WTC11 (cell line): Measurements from ENCODE around the gene PRCC. TPM values are rescaled to one million over a fixed set of nuclear protein-coding genes. Genes with fewer than 3 reads are reported as not detected.

Experiments used
- ATAC-seq: fragments of 200-7000 bp; cut with Tn5 transposase; 2 replicates; pipeline ENCODE4 v1.10.0; 2021; ENCODE audit warnings: mild to moderate bottlenecking, moderate library complexity
- CTCF ChIA-PET: fragments of 300-600 bp; sonication (Branson Sonifier 250); formaldehyde crosslinking; loops from one replicate; lab custom pipeline; 2021; ENCODE audit warnings: antibody characterized with exemption; lab: Charles Lee
- POLR2A ChIA-PET: fragments of 350-600 bp; sonication (Branson Sonifier 250); formaldehyde crosslinking; loops from one replicate; lab custom pipeline; 2021; ENCODE audit warnings: antibody characterized with exemption; lab: Charles Lee
- DNase-seq: peaks from one replicate; pipeline ENCODE4 v3.0.0; 2021; ENCODE audit warnings: low spot score
- H3K27ac Mint-ChIP-seq: 2 replicates; pipeline ENCODE4 v1.8.0; 2021; ENCODE audit warnings: mixed read lengths
- H3K27me3 Mint-ChIP-seq: 2 replicates; pipeline ENCODE4 v1.8.0; 2021; ENCODE audit warnings: low read depth, mild to moderate bottlenecking, moderate library complexity, mixed read lengths
- H3K36me3 Mint-ChIP-seq: 2 replicates; pipeline ENCODE4 v1.8.0; 2021; ENCODE audit warnings: mixed read lengths
- H3K4me1 Mint-ChIP-seq: 2 replicates; pipeline ENCODE4 v1.8.0; 2022; ENCODE audit warnings: mixed read lengths
- H3K4me3 Mint-ChIP-seq: 2 replicates; pipeline ENCODE4 v1.8.0; 2021; ENCODE audit warnings: mild to moderate bottlenecking, moderate library complexity, mixed read lengths
- H3K9me3 Mint-ChIP-seq: 2 replicates; pipeline ENCODE4 v1.8.0; 2021; ENCODE audit warnings: mixed read lengths
- ATF1 ChIP-seq: sonication (generic); formaldehyde crosslinking; IDR thresholded peaks from 2 replicates; pipeline ENCODE4 v1.8.1; 2023; ENCODE audit warnings: mild to moderate bottlenecking, moderate library complexity, missing genetic modification reagents
- CREB1 ChIP-seq: sonication (generic); formaldehyde crosslinking; IDR thresholded peaks from 2 replicates; pipeline ENCODE4 v1.8.0; 2023; ENCODE audit warnings: mild to moderate bottlenecking, missing genetic modification reagents
- ELF4 ChIP-seq: sonication (generic); formaldehyde crosslinking; IDR thresholded peaks from 2 replicates; pipeline ENCODE4 v1.8.1; 2022; ENCODE audit warnings: low read depth, mild to moderate bottlenecking, moderate library complexity, missing genetic modification reagents
- GTF2I ChIP-seq: fragments of 250-450 bp; sonication (Bioruptor Pico); conservative IDR thresholded peaks from 2 replicates; pipeline ENCODE4 v1.4.0; 2021; ENCODE audit warnings: mild to moderate bottlenecking
- NFE2L1 ChIP-seq: sonication (generic); formaldehyde crosslinking; IDR thresholded peaks from 2 replicates; pipeline ENCODE4 v1.8.1; 2023; ENCODE audit warnings: missing genetic modification reagents
- NR2C2 ChIP-seq: sonication (generic); formaldehyde crosslinking; IDR thresholded peaks from 2 replicates; pipeline ENCODE4 v1.8.0; 2022; ENCODE audit warnings: mild to moderate bottlenecking, missing genetic modification reagents
- SMAD3 ChIP-seq: sonication (generic); formaldehyde crosslinking; IDR thresholded peaks from 2 replicates; pipeline ENCODE4 v1.8.0; 2022; ENCODE audit warnings: missing genetic modification reagents, mild to moderate bottlenecking, borderline replicate concordance
- TP53 ChIP-seq: sonication (generic); formaldehyde crosslinking; IDR thresholded peaks from 2 replicates; pipeline ENCODE4 v1.8.1; 2023; ENCODE audit warnings: mild to moderate bottlenecking, missing genetic modification reagents
- ZNF317 ChIP-seq: sonication (generic); formaldehyde crosslinking; IDR thresholded peaks from 2 replicates; pipeline ENCODE4 v1.8.1; 2023; ENCODE audit warnings: low read depth, mild to moderate bottlenecking, moderate library complexity, missing genetic modification reagents, borderline replicate concordance
- total RNA-seq: library from RNA; stranded (reverse); gene quantifications from 3 replicates; pipeline ENCODE4 v1.2.3, GENCODE V29; 2021
- TF ChIP-seq, protein P1 (sequence below): sonication (generic); formaldehyde crosslinking; IDR thresholded peaks from 2 replicates; pipeline ENCODE4 v1.8.0; 2022; ENCODE audit warnings: missing genetic modification reagents
- TF ChIP-seq, protein P2 (sequence below): sonication (generic); formaldehyde crosslinking; IDR thresholded peaks from 2 replicates; pipeline ENCODE4 v1.8.0; 2022; ENCODE audit warnings: mild to moderate bottlenecking, missing genetic modification reagents
- TF ChIP-seq, protein P3 (sequence below): sonication (generic); formaldehyde crosslinking; IDR thresholded peaks from 2 replicates; pipeline ENCODE4 v1.8.0; 2022; ENCODE audit warnings: mild to moderate bottlenecking, missing genetic modification reagents
- TF ChIP-seq, protein P4 (sequence below): sonication (generic); formaldehyde crosslinking; IDR thresholded peaks from 2 replicates; pipeline ENCODE4 v1.8.1; 2023; ENCODE audit warnings: mild to moderate bottlenecking, missing genetic modification reagents
- TF ChIP-seq, protein P5 (sequence below): sonication (generic); formaldehyde crosslinking; IDR thresholded peaks from 2 replicates; pipeline ENCODE4 v1.8.0; 2023; ENCODE audit warnings: missing genetic modification reagents, mild to moderate bottlenecking, borderline replicate concordance

Gene PRCC
- total RNA-seq, 1 experiment from 2014 or later = 97.4 TPM

DNA sequence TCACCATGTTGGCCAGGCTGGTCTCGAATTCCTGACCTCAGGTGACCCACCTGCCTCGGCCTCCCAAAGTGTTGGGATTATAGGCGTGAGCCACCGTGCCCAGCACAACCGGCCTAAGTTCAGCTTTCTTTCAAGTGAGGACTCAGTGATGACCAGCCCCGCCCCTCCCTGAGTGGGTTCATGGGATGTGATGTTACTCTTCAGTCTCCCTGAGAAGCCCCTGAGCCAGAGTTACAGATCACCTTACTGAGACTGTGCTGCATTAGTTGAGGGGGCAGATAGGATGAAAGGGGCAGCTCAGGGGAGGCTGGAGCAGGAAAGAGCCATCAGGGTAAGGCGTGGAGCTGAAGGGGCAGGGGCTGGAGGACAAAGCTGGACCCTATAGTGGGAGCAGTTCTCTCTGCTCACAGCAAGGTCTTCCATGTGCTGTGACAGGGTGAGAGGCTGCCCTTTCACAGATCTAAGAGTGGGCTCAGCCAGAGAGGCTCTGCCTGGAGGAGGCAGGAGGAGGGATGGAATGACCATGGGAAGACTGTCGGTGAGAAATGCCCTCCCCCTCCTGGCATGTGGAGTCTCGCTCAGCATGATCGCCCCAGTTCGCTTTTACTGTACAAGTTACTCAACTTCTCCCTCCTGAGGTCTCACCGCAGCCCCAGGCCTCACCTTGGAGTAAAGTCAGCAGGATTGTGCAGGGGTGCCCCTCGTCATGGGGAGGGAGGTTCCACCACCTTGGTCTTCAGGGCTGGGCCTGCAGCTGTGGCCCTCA is 35.9 kb downstream of the PRCC start (continued):
- TF ChIP-seq, protein P1, sequence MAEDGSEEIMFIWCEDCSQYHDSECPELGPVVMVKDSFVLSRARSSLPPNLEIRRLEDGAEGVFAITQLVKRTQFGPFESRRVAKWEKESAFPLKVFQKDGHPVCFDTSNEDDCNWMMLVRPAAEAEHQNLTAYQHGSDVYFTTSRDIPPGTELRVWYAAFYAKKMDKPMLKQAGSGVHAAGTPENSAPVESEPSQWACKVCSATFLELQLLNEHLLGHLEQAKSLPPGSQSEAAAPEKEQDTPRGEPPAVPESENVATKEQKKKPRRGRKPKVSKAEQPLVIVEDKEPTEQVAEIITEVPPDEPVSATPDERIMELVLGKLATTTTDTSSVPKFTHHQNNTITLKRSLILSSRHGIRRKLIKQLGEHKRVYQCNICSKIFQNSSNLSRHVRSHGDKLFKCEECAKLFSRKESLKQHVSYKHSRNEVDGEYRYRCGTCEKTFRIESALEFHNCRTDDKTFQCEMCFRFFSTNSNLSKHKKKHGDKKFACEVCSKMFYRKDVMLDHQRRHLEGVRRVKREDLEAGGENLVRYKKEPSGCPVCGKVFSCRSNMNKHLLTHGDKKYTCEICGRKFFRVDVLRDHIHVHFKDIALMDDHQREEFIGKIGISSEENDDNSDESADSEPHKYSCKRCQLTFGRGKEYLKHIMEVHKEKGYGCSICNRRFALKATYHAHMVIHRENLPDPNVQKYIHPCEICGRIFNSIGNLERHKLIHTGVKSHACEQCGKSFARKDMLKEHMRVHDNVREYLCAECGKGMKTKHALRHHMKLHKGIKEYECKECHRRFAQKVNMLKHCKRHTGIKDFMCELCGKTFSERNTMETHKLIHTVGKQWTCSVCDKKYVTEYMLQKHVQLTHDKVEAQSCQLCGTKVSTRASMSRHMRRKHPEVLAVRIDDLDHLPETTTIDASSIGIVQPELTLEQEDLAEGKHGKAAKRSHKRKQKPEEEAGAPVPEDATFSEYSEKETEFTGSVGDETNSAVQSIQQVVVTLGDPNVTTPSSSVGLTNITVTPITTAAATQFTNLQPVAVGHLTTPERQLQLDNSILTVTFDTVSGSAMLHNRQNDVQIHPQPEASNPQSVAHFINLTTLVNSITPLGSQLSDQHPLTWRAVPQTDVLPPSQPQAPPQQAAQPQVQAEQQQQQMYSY = no peak
- TF ChIP-seq CREB1 (CRISPR knock-in tag) (no peak), TP53 (CRISPR knock-in tag) (no peak)
- TF ChIP-seq, protein P2, sequence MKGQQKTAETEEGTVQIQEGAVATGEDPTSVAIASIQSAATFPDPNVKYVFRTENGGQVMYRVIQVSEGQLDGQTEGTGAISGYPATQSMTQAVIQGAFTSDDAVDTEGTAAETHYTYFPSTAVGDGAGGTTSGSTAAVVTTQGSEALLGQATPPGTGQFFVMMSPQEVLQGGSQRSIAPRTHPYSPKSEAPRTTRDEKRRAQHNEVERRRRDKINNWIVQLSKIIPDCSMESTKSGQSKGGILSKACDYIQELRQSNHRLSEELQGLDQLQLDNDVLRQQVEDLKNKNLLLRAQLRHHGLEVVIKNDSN (CRISPR knock-in tag) = no peak

DNA sequence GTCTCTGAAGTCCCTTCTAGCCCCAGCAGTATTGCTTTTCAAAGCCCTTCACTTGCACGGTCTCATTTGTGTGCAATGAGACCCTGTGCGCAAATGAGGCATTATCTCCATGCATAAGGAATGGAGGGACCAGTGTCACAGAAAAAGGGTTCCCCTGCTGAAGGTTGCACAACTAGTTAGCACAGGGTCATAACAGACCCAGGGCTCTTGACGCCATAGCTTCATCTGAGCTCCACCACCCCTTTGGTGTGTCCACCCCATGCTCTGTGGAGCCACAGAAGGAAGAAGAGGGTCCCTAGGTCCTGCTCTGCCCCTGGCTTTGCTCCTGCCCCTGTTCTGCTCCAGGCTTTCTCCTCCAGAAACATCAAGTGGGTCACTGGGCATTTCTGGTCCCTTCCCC is 36.7 kb downstream of the PRCC start:
- ChIA-PET POLR2A (no interaction called here), CTCF (interaction anchor here (1.9 to 3.9 kb wide), 2 partner anchors 10 to 55 kb away, joined by 5 to 20 read pairs; partner anchors contain the start of genes INSRR and NTRK1)
- no peaks in the 10 kb centered on the region for H3K27me3 Mint-ChIP-seq
- H3K27ac Mint-ChIP-seq = no peak overlapping the region
- no peaks in the 10 kb centered on the region for H3K4me1 Mint-ChIP-seq
- no peaks in the 10 kb centered on the region for H3K9me3 Mint-ChIP-seq
- TF ChIP-seq ELF4 (CRISPR knock-in tag) (no peak), ZNF317 (CRISPR knock-in tag) (no peak), NR2C2 (CRISPR knock-in tag) (no peak), CREB1 (CRISPR knock-in tag) (no peak), ATF1 (CRISPR knock-in tag) (no peak), SMAD3 (CRISPR knock-in tag) (no peak), GTF2I (no peak), NFE2L1 (no peak)
- TF ChIP-seq, protein P3, sequence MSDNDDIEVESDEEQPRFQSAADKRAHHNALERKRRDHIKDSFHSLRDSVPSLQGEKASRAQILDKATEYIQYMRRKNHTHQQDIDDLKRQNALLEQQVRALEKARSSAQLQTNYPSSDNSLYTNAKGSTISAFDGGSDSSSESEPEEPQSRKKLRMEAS (CRISPR knock-in tag) = no peak
- TF ChIP-seq, protein P4, sequence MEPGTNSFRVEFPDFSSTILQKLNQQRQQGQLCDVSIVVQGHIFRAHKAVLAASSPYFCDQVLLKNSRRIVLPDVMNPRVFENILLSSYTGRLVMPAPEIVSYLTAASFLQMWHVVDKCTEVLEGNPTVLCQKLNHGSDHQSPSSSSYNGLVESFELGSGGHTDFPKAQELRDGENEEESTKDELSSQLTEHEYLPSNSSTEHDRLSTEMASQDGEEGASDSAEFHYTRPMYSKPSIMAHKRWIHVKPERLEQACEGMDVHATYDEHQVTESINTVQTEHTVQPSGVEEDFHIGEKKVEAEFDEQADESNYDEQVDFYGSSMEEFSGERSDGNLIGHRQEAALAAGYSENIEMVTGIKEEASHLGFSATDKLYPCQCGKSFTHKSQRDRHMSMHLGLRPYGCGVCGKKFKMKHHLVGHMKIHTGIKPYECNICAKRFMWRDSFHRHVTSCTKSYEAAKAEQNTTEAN (CRISPR knock-in tag) = no peak
- TF ChIP-seq, protein P5, sequence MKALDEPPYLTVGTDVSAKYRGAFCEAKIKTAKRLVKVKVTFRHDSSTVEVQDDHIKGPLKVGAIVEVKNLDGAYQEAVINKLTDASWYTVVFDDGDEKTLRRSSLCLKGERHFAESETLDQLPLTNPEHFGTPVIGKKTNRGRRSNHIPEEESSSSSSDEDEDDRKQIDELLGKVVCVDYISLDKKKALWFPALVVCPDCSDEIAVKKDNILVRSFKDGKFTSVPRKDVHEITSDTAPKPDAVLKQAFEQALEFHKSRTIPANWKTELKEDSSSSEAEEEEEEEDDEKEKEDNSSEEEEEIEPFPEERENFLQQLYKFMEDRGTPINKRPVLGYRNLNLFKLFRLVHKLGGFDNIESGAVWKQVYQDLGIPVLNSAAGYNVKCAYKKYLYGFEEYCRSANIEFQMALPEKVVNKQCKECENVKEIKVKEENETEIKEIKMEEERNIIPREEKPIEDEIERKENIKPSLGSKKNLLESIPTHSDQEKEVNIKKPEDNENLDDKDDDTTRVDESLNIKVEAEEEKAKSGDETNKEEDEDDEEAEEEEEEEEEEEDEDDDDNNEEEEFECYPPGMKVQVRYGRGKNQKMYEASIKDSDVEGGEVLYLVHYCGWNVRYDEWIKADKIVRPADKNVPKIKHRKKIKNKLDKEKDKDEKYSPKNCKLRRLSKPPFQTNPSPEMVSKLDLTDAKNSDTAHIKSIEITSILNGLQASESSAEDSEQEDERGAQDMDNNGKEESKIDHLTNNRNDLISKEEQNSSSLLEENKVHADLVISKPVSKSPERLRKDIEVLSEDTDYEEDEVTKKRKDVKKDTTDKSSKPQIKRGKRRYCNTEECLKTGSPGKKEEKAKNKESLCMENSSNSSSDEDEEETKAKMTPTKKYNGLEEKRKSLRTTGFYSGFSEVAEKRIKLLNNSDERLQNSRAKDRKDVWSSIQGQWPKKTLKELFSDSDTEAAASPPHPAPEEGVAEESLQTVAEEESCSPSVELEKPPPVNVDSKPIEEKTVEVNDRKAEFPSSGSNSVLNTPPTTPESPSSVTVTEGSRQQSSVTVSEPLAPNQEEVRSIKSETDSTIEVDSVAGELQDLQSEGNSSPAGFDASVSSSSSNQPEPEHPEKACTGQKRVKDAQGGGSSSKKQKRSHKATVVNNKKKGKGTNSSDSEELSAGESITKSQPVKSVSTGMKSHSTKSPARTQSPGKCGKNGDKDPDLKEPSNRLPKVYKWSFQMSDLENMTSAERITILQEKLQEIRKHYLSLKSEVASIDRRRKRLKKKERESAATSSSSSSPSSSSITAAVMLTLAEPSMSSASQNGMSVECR = no peak
- TF ChIP-seq, all 79 proteins: peak for 0
- Mint-ChIP-seq H3K36me3 (peaks cover 21% of the 10 kb centered on the region), H3K4me3 (no peak overlapping the region)
- no peak for ATAC-seq
- DNase-seq = no peak
